Left renal pelvis (tissue), 4 donors: ENCODE results near the gene PKD2L1. TPM values are rescaled to one million over a fixed set of nuclear protein-coding genes. Genes with fewer than 3 reads are reported as not detected.
A peak's percentile ranks its signal among the peaks of the same experiment; 100 is the strongest.
"Not testable (repeated sequence)": the region's sequence is repeated elsewhere in the genome, so short reads cannot be mapped to it uniquely, and the experiment has no call there.

Experiments
- DNase-seq, 4 donors: peaks; one replicate each; pipeline ENCODE4 v3.0.0-alpha.2; 2013; ENCODE audit warnings: low read depth in 4 of 4, low spot score in 3 of 4
- polyA plus RNA-seq, 4 donors: library from polyadenylated mRNA; unstranded; fragments of 120-200 nt; gene quantifications; one replicate each; pipeline ENCODE4 v1.2.1, GENCODE V29; 2013; ENCODE audit not compliant: insufficient read length in 4 of 4

PKD2L1 gene
- polyA plus RNA-seq, 4 donors: 0.29 to 0.93 (median 0.44) TPM; not detected in 1

DNA sequence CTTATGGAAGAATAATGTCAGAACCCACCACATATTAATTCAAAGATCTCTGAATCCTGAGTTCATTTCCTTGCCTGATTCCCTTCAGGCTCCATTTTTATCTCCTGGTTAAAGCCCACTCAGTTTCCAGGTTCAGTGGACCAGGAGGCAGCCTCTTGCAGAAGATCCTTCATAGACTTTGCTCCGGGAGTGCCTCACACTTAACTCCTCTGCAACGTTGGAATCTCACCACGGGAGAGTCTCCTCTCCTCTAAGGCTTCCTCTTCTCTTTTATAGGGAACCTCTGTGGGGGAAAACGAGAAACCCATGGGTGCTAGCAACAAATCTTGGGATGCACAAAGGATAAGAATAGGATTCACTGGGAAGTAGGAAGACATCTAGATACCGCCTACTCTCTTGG is 41.8 kb downstream of the PKD2L1 start:
- no peak for DNase-seq

DNA sequence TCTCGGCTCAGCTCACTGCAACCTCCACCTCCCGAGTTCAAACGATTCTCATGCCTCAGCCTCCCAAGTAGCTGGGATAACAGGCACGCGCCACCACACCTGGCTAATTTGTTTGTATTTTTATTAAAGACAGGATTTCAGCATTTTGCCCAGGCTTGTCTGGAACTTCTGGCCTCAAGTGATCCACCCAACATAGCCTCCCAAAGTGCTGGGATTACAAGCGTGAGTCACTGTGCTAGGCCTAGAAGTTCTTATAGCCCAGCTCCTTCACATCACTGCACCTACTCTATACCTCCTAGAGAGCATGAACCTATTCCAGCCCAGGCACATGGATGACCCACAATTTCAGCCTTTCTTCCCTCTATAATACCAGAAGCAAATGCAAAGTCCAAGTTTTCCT is 42.3 kb downstream of the PKD2L1 start:
- no peak for DNase-seq

DNA sequence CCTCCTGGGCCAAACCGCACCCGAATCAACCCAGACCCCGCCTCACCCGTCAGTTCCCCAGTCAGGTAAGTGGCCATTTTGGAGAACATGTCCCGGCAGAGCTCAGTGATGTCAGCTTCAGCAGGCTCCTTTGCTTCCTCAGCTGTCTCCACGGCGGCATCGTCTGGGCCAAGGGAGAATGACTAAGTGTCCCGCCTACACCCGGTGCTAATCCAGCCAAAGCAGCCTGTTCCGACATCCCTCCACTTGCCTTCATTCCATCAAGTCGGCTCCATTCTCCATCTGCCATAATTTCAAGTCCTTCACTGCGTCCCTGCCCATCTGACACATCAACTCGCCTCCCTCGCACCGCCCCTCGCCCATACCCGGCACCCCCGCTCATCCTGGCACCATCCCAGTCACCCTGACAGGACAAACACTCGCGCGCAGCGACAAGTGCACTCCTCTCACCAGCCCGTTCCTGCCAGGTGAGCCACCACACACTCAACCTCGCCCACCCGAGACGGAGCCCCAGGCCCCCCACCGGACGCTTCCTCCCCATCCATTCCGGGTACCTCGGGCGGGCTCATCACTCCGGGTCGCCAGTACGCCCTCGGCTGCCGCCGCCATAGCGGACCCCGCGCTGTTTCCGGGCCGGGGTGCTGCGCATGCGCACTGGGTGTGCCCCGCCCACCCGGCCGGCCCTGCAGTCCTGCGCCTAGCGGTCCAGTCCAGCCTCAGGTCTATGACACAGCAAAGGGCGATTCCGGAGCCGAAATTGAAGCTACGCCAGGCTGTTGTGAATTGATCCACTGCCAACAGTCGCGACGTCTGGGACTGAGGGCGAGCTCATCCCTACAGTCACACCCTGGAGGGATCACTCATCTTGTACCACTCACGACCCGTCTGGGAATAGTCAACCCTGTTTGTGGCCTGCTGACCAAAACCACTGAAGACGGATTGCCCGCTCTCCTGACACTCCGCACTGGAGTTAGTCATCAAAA is 43.7 kb downstream of the PKD2L1 start, which contains the start of gene BLOC1S2:
Gene BLOC1S2, minus strand, starts transcription at position 630 of the 983 bp plus-strand sequence. Its CDS starts 21 bp downstream, at position 609.
- peak; percentile 66 to 73 (median 71) for DNase-seq

DNA sequence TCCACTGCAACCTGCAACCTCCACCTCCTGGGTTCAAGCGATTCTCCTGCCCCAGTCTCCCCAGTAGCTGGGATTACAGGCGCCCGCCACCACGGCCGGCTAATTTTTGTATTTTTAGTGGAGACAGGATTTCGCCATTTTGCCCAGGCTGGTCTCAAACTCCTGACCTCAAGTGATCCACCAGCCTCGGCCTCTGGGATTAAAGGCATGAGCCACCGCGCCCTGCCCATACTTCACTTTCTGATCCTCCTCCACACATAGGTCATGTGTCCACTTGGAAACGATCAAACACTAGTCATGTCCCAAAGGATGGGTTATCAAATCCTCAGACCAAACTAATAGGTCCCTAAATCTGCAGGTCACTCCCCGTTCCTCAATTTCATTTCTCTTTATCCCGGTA is 44.7 kb downstream of the PKD2L1 start:
- not testable (repeated sequence) for DNase-seq

DNA sequence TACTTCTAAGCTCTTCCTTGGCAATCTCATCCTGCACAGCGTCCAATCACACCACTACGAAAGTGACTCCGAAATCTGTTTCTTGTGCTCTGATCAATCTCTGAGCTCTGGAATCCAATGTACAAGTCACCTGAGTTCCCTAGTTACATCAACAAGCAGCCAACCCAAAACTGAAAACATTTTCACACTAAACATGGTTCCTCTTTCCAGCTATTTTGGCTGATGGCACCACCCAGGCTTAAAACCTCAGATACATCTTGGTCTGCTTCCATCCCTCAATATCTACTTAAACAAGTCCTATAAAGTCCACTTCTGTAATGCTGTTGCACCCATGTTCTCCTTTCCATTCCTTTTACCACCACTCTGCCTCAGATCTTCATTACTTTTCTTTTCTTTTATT is 47.1 kb downstream of the PKD2L1 start:
- DNase-seq: no peak

DNA sequence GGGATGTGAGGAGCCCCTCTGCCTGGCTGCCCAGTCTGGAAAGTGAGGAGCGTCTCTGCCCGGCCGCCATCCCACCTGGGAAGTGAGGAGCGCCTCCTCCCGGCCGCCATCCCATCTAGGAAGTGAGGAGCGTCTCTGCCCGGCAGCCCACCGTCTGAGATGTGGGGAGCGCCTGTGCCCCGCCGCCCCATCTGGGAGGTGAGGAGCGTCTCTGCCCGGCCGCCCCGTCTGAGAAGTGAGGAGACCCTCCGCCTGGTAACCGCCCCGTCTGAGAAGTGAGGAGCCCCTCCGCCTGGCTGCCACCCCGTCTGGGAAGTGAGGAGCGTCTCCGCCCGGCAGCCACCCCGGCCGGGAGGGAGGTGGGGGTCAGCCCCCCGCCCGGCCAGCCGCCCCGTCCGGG is 53.1 kb downstream of the PKD2L1 start:
- not testable (repeated sequence) for DNase-seq

DNA sequence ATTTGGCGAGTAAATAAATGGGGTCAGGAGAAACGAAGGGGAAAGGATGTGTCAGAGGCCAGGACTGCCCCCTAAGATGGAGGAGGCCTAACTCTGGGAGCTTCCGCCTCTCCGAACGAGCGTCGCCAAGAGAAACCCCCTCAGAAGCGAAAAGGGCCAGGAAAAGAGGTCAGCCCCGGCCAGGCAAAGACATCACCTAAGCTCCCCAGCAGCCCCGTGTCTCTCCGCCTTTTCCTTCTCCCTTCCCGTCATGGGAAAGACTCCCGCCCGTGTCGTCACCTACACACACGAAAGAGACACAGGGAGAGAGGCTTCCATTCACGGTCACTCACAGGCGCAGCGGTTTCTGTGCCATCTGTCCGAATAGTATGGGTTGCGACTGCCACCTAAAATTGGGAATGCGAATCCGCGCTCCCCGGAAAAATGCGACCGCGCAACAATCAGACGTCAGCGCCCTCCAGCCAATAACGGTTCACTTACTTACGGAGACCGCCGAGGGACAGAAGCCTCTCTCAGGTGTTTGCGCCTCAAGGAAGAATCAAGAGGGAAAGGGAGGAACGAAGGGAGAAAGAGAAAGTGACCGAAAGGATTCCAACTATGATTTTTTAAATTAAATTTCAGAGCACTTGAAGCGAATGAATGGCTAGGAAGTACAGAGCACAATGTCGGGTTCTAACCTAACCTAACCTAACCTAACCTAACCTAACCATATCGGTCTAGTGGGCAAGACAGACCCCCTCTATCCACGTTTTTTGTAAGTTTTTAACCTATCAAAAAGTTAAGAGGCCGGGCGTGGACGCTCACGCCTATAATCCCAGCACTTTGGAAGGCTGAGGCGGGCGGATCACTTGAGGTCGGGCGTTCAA is 62.6 kb downstream of the PKD2L1 start, which contains the start of gene CWF19L1:
Gene CWF19L1, minus strand, starts transcription at position 400 of the 866 bp plus-strand sequence. Its CDS starts 45 bp downstream, at position 355.
- DNase-seq: peak; percentile 78 to 82 (median 80)

DNA sequence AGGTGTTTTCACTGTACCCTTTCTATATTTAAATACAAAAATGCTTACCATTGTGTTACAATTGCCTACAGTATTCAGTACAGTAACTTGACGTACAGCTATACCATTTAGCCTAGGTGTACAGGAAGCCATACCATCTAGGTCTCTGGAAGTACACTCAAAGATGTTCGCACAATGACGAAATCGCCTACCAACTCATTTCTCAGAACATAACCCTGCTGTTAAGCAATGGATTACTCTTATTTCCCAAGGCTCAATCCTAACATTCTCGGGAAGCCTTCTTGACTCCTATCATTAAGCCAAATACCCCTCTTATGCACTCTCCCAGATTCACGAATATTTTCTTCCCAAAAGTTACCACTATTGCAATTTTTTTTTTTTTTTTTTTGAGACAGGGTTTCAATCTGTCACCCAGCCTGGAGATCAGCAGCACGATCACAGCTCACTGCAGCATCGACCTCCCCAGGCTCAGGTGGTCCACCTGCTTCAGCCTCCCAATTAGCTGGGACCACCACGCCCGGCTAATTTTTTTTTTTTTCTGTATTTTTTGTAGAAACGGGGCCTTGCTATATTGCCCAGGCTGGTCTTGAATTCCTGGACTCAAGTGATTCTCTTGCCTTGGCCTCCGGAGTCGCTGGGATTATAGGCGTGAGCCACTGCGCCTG is 64.1 kb downstream of the PKD2L1 start:
- DNase-seq: no peak

DNA sequence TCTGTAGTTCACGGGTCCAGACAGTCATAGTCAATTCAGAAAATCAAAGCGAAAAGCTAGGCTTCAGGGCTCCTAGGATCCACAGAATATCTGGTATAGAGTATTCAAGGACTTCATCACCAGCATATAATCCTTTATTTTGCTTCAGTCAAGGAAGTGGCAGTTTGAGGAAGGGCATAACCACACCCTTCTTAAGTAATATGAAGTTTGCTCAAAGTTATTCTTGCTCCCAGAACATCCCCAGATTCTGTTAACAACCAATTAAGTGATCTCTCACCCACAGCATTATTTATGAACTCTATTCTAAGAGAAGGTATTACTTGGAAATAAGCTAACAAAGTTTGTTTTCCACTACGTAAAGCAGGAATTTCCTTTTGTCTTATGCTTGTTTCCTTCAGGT is 75.8 kb downstream of the PKD2L1 start:
- no peak for DNase-seq

DNA sequence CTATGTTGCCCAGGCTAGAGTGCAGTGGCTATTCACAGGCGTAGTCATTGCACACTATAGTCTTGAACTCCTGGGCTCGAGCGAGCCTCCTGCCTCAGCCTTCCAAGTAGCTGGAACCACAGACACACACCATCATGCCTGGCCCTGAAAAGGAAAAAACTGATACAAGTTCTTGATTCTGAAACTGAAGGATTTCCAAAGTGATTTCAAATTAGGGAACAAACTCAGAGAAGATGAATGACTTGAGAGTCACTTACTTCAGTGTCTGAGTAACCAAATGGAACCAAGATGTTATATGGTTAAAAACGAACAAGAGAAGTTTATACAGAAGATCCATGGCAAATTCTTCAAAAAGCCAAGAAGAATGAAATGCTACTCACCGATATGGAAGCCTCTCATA is 77.0 kb downstream of the PKD2L1 start:
- DNase-seq: no peak

DNA sequence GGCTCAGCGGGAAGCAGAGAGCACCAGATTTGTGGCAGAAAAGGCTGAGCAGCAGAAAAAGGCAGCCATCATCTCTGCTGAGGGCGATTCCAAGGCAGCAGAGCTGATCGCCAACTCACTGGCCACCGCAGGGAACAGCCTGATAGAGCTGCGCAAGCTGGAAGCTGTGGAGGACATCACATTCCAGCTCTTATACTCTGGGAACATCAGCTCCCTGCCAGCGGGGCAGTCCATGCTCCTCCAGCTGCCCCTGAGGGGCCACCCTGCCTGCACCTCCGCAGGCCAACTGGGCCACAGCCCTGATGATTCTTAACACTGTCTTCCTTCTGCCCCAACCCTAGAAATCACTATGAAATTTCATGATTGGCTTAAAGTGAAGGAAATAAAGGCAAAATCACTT is 81.2 kb downstream of the PKD2L1 start:
- DNase-seq: no peak

DNA sequence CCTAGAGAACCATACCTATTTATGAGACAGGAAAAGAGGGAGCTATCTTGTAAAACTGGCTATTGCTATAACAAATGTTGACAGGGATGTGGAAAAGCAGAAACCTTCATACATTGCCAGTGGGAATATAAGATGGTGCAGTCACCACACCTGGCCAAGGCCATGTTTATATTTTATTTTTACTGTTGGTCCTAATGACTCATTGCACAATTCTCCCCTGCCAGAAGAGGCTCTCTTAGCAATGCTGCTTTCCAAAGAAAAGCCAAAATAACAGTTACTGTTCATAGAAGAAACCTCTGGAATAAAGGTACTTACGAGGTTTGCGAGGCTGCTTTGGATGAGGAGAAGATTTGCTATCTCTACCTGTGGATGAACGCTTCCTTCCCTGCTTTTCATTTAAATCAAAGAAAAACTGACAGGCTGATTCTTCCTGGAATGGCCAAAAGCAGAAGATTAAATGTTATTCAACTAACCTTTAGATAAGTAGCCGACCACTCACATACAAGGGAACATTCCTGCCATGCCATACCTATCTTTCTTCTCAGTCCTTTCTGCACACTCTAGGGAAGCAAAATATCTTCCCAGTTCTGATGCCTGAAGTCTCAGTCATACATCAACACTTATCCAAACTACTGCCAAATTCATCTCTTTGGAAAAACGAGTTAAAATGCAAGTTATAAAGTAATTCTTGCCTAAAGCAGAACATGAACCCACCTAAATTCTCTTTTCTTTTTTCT is 84.4 kb downstream of the PKD2L1 start:
- DNase-seq: no peak

DNA sequence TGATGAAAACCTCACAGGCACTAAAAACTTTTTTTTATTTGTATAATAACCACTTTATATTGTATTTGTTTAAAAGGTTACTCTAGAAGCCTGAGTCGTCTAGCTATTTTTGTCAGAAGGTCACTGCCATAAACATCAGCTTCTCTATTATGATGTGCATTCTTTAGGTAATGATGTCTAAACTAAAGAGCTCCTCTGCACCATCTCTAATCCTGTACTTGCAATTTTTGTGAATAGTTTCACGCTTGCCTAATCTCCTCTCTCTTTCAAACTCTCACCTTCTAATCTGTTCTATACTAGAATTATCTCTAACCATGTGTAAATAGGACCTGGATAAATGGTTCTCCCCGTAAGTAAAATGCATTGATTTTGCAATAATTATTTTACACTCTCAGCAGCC is 90.2 kb downstream of the PKD2L1 start:
- no peak for DNase-seq

DNA sequence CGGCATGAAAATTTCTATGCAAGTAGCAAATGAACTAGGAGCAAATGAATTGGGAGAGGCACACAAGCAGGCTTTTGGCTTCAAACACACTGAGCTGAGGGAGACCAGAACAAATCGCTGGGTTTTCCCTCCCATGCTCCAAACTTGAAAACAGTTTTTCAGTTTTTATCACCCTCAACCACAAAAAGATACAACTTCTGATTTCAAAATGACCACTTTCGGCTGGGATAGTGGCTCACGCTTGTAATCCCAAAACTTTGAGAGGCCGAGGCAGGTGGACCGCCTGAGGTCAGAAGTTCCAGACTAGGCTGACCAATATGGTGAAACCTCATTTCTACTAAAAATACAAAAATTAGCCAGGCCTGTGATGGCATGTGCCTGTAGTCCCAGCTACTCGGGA is 91.6 kb downstream of the PKD2L1 start:
- DNase-seq: no peak

Other genes starting within 250 kb of the PKD2L1 start
- 1 to 10 TPM in 3 of 4 donors, under 1 TPM in 1; 0.45 to 3.0 (median 2.4) TPM for gene CPN1, start 248.4 kb downstream of the PKD2L1 start, polyA plus RNA-seq
- gene ERLIN1, start 144.2 kb downstream of the PKD2L1 start, polyA plus RNA-seq: 10 to 100 TPM; 44.6 to 60.5 (median 55.1) TPM
- gene CHUK, start 100.6 kb downstream of the PKD2L1 start, polyA plus RNA-seq: 10 to 100 TPM; 22.4 to 30.3 (median 28.0) TPM
- gene CWF19L1, start 62.6 kb downstream of the PKD2L1 start, polyA plus RNA-seq: 10 to 100 TPM; 21.5 to 32.5 (median 32.0) TPM
- gene BLOC1S2, start 43.5 kb downstream of the PKD2L1 start, polyA plus RNA-seq: 10 to 100 TPM; 30.3 to 49.8 (median 40.4) TPM
- gene SCD, start 17.0 kb upstream of the PKD2L1 start, polyA plus RNA-seq: 10 to 100 TPM; 36.9 to 53.9 (median 45.5) TPM
- gene WNT8B, start 132.8 kb upstream of the PKD2L1 start, polyA plus RNA-seq: under 1 TPM; 0.63 to 0.99 (median 0.79) TPM
- gene SEC31B, start 189.6 kb upstream of the PKD2L1 start, polyA plus RNA-seq: 10 to 100 TPM; 13.3 to 29.2 (median 19.0) TPM
- gene NDUFB8, start 199.6 kb upstream of the PKD2L1 start, polyA plus RNA-seq: 100 to 1,000 TPM; 119 to 211 (median 156) TPM
- 10 to 100 TPM; 31.3 to 41.7 (median 39.3) TPM for gene HIF1AN, start 205.7 kb upstream of the PKD2L1 start, polyA plus RNA-seq